ACC112 (cell line): ENCODE measurements around the gene UQCC5.

Experiments used
- H2AFZ ChIP-seq: fragments of 200-600 bp; sonication (generic); one replicate; pipeline ENCODE4 v1.6.0; 2017; ENCODE audit warnings: antibody characterized with exemption, low read length; ENCODE audit not compliant: unreplicated experiment
- H3K27ac ChIP-seq: fragments of 200-600 bp; sonication (generic); 2 replicates; pipeline ENCODE4 v1.5.1; 2014; ENCODE audit warnings: low read depth, mild to moderate bottlenecking, antibody characterized with exemption, low read length, moderate library complexity
- H3K27me3 ChIP-seq: fragments of 200-600 bp; sonication (generic); 2 replicates; pipeline ENCODE4 v1.6.1; 2014; ENCODE audit warnings: mild to moderate bottlenecking, antibody characterized with exemption, low read length, moderate library complexity, mixed read lengths; ENCODE audit not compliant: insufficient read depth
- H3K36me3 ChIP-seq: fragments of 200-600 bp; sonication (generic); 2 replicates; pipeline ENCODE4 v1.6.1; 2016; ENCODE audit warnings: mild to moderate bottlenecking, antibody characterized with exemption, low read length, moderate library complexity, mixed read lengths; ENCODE audit not compliant: insufficient read depth
- H3K4me1 ChIP-seq: fragments of 200-600 bp; sonication (generic); one replicate; pipeline ENCODE4 v1.6.1; 2016; ENCODE audit warnings: low read length, mixed read lengths; ENCODE audit not compliant: insufficient read depth, unreplicated experiment, control insufficient read depth
- H3K4me3 ChIP-seq: fragments of 200-600 bp; sonication (generic); 2 replicates; pipeline ENCODE4 v1.5.1; 2014; ENCODE audit warnings: mild to moderate bottlenecking, low read depth, low read length
- H3K79me2 ChIP-seq: fragments of 200-600 bp; sonication (generic); one replicate; pipeline ENCODE4 v1.6.0; 2016; ENCODE audit warnings: low read length; ENCODE audit not compliant: control insufficient read depth, unreplicated experiment, insufficient read depth

The UQCC5 gene

DNA sequence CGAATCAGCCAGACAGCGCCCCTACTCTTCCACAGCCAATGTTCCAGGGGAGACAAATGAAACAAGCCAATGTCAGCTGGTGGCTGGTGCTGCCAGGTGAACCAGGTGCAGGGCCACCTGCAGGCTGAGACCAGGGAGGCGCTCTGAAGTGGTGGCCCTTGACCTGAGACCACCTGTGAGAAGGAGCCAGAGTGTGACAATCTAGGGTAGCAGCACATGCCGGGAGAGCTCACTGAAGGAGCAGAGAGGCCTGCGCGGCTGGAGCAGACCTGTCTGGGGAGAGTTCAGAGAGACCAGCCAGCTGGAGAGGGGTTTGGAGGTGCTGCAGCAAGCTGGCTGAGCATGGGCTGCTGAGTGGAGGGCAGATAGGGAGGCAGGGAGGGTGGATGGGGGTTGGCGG, 42.0 kb upstream of the UQCC5 start:
- Histone ChIP-seq H3K27me3 (no peaks in the 10 kb centered on the region), H3K36me3 (peaks cover 3% of the 10 kb centered on the region; the same call in 1 of the 2 replicates), H3K4me3 (no peak overlapping the region), H3K79me2 (no peaks in the 10 kb centered on the region), H2AFZ (no peak overlapping the region), H3K4me1 (peaks cover 19% of the 10 kb centered on the region), H3K27ac (no peak overlapping the region)

DNA sequence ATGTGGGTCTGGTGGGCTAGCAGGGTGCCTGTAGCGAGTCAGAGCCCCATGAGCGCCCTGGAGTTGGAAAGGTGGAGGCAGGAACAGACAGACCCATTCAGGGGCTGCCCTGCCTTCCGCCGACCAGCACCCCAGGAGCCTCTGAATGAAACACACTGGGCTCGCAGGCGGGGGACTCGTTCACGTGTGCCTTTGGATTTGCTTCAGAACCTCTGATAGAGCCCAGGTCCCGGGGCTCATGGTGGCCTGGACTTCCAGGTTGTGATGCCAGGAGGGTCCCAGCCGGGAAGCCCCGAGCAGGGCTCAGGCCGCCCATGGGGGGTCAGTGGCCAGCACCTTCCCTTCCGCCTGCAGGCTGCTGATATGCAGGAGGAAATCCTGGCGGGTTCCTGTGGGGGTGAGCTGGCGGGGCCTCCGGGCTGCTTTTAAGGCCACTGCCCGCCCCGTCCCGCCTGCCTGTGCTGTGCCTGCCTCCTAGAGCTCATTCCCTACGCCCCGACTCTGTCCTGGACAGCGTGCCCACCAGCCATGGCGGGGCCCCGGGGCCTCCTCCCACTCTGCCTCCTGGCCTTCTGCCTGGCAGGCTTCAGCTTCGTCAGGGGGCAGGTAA, 41.4 kb upstream of the UQCC5 start, which contains the start of gene STAB1:
TSS of gene STAB1 (plus strand) at position 453 of the 610 bp plus-strand sequence. CDS start at position 529, 76 bp downstream.
- Histone ChIP-seq H3K79me2 (no peaks in the 10 kb centered on the region), H3K27me3 (no peaks in the 10 kb centered on the region), H2AFZ (no peak within 1 kb of the TSS), H3K4me3 (no peak within 1 kb of the TSS), H3K4me1 (peaks cover 19% of the 10 kb centered on the region), H3K27ac (no peak within 1 kb of the TSS), H3K36me3 (peaks cover 3% of the 10 kb centered on the region; the same call in 1 of the 2 replicates)

DNA sequence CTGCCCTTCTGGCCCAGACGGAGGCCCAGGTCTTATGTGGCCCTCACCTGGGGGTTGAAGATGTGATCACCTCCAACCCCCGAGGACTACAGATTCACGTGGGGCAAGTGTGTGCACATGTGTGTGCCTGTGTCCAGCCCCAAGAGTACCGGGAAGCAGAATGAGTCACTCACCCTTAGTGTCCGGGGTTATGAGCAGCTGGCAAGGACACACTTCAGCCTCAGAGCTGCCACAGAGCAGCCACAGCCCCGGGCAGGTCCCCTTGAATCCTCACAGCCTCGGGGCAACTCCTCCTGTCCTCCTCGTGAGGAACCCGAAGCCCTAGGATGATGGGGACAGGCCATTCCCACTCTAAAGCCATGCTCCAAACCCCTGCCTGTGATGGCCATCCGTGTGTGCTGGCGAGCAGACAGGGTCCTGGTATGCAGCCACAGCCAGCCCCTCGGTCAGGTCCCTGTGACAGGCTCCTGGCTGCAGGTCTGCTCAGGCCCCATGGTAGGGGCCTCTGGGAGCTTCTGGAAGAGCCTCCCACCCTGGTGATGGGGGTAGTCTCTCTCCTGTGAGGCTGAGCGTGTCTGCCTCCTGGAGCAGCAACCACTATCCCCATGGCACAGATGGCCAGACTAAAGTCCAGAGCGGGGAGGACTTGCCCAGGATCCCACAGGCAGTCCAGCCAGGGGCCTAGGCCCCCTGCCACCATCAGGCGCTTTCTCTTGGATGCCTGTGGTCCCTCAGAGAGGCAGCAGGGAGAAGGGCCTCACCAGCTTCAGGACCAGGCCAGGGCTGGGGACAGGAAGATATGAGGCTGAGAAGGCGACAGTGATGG, 40.4 kb upstream of the UQCC5 start:
- peaks cover 19% of the 10 kb centered on the region for H3K4me1 ChIP-seq
- peaks cover 3% of the 10 kb centered on the region; the same call in 1 of the 2 replicates for H3K36me3 ChIP-seq
- H3K79me2 ChIP-seq: no peaks in the 10 kb centered on the region
- no peak overlapping the region for H3K27ac ChIP-seq
- H3K27me3 ChIP-seq: no peaks in the 10 kb centered on the region
- no peak overlapping the region for H3K4me3 ChIP-seq
- H2AFZ ChIP-seq: no peak overlapping the region

DNA sequence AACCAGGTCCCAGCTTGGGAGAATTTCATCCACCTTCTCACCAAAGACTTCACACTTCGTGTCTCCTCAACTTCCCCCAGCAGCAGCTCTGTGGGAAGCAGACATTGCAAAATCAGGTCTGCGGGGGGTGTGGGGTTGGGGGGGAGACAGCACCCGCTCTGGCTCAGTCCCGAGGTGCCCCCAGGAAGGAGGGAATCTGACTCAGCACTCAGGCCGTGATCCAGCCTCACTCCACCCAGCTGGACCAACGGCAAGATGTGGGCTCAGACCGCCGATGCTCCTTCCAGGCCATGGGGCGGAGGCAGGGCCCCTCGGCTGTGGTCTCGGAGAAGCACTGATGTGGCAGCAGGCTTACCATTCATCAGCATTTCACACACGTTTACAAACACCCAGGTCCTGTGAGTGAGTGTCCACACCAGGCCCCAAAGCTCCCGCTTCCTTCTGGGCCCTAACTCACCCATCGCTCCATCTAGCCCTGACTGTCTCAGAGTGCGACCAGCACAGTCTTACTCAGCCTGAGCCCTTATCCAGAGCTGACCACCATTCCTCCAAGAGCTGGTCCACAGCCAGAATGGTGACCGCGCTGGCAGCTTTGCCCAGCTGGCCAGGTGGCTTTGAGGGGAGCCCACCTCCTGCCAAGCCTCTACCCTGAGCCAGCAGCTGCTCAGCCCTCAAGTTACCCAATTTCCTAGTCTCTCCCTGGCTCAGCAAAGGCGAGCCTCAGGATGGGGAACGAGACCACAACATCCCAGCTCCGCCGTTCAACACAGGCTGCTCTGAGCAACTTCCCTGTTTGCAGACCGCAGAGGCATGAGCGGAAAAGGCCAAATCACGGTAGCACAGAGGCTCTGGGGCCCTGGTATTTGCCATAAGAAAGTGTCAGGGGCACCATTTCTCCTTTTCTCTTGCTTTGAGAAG, 38.0 kb upstream of the UQCC5 start:
- H2AFZ ChIP-seq: no peak overlapping the region
- no peaks in the 10 kb centered on the region for H3K27me3 ChIP-seq
- H3K4me1 ChIP-seq: peaks cover 19% of the 10 kb centered on the region
- no peaks in the 10 kb centered on the region for H3K36me3 ChIP-seq
- no peaks in the 10 kb centered on the region for H3K79me2 ChIP-seq
- H3K4me3 ChIP-seq: no peak overlapping the region
- H3K27ac ChIP-seq: no peak overlapping the region

DNA sequence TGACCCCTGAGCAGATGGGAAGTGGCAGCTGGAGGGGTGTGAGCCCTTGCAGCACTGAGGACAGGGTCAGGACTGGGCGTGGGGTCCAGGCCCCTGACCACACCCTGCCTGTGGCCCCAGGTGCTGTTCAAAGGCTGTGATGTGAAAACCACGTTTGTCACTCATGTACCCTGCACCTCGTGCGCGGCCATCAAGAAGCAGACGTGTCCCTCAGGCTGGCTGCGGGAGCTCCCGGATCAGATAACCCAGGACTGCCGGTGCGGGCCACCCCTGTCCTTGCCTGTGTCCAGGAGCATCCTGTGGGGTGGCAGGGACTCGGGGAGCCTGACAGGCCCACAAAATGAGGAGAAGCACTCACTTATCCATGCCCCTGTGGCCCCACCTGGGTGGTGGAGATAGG, 35.4 kb upstream of the UQCC5 start:
- Histone ChIP-seq H2AFZ (no peak overlapping the region), H3K4me1 (peaks cover 11% of the 10 kb centered on the region), H3K27me3 (no peaks in the 10 kb centered on the region), H3K27ac (no peak overlapping the region), H3K79me2 (no peaks in the 10 kb centered on the region), H3K4me3 (no peak overlapping the region), H3K36me3 (no peaks in the 10 kb centered on the region)

DNA sequence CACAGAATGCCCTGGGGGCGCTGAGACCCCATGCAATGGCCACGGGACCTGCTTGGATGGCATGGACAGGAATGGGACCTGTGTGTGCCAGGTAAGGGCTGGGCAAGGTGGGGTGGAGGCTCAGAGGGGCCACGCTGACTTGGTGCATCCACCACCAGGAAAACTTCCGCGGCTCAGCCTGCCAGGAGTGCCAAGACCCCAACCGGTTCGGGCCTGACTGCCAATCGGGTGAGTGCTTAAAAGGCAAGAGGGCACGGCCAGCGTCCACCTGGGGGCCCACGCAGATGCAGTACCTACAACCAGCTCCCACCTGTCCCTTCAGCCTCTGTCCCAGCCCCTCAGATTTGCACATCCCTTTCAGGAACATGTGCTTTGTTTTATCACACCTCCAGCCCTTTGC, 34.4 kb upstream of the UQCC5 start:
- H3K4me3 ChIP-seq: no peak overlapping the region
- H2AFZ ChIP-seq: no peak overlapping the region
- H3K79me2 ChIP-seq: no peaks in the 10 kb centered on the region
- H3K36me3 ChIP-seq: no peaks in the 10 kb centered on the region
- H3K27me3 ChIP-seq: no peaks in the 10 kb centered on the region
- peaks cover 10% of the 10 kb centered on the region for H3K4me1 ChIP-seq
- H3K27ac ChIP-seq: no peak overlapping the region

DNA sequence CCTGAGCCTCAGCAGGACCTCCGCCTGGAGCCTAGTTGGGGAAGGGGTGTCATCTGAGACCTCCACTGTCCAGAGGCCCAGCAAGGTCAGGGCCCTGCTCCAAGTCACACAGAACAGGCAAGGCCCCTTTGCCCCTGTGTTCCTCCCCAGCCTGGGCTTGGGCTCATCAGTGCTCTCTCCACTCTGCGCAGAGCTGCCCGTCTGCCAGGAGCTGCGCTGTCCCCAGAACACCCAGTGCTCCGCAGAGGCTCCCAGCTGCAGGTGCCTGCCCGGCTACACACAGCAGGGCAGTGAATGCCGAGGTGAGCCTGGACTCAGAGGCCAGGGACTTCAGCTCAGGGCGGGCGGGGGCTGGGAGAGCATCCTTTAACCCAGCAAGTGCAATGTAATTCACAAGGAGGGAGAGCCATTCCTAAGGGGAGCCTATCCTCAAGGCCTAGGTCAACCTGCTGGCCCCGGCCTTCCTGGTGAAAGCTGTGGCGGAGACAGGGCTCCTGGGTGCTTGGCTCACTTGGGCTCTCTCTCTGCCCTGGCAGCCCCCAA, 33.5 kb upstream of the UQCC5 start:
- H3K36me3 ChIP-seq: no peaks in the 10 kb centered on the region
- H3K4me1 ChIP-seq: peaks cover 16% of the 10 kb centered on the region
- H2AFZ ChIP-seq: no peak overlapping the region
- H3K27me3 ChIP-seq: no peaks in the 10 kb centered on the region
- no peak overlapping the region for H3K27ac ChIP-seq
- no peak overlapping the region for H3K4me3 ChIP-seq
- no peaks in the 10 kb centered on the region for H3K79me2 ChIP-seq

DNA sequence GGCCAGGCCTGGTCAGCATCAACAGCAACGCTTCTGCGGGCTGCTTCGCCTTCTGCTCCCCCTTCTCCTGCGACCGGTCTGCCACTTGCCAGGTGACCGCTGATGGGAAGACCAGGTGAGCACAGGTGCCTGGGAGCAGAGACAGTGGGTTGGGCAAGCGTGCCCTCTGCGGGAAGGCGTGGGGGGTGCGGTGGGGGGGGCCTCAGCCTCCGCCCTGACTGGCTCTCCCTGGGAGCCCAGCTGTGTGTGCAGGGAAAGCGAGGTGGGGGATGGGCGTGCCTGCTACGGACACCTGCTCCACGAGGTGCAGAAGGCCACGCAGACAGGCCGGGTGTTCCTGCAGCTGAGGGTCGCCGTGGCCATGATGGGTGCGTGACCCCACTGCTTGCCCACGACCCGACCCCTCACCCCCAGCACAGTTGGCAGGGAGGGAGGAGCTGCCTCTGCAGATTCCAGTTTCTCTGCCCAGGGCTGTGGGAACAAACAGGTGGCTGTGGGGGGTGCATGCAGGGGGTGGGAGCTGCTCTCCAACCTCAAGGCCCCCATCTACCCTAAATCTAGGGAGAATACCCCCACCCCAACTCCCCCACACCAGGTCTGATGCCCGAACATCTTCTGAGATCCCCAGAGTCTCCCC, 32.5 kb upstream of the UQCC5 start:
- no peak overlapping the region for H3K27ac ChIP-seq
- peaks cover 9% of the 10 kb centered on the region for H3K4me1 ChIP-seq
- H3K4me3 ChIP-seq: no peak overlapping the region

DNA sequence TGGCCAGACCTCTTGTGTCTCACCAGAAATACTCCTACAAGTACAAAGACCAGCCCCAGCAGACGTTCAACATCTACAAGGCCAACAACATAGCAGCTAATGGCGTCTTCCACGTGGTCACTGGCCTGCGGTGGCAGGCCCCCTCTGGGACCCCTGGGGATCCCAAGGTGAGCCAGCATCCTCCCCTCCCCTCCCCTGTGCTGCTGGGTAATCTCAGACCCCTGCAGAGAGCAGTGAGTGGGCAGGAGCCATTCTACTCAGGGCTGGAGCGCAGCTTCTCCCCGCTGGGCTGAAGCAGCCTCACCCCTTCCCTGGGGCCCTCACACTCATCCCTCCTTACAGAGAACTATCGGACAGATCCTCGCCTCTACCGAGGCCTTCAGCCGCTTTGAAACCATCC, 31.4 kb upstream of the UQCC5 start:
- Histone ChIP-seq H3K36me3 (no peaks in the 10 kb centered on the region), H3K4me1 (peaks cover 9% of the 10 kb centered on the region), H3K79me2 (no peaks in the 10 kb centered on the region), H3K27ac (no peak overlapping the region), H2AFZ (no peak overlapping the region), H3K4me3 (no peak overlapping the region), H3K27me3 (no peaks in the 10 kb centered on the region)

More for the DNA sequence above, 32.5 kb upstream of the UQCC5 start:
- Histone ChIP-seq H3K36me3 (no peaks in the 10 kb centered on the region), H2AFZ (no peak overlapping the region), H3K79me2 (no peaks in the 10 kb centered on the region), H3K27me3 (no peaks in the 10 kb centered on the region)
